ENCODE data around the gene PCDHGA3. TPM values are rescaled to one million over a fixed set of nuclear protein-coding genes. Genes with fewer than 3 reads are reported as not detected.
"Not testable (repeated sequence)": the region's sequence is repeated elsewhere in the genome, so short reads cannot be mapped to it uniquely, and the experiment has no call there.

The PCDHGA3 gene
- polyA plus RNA-seq, 2 of the 4 experiments (the other 2 are of a cell fraction) = not detected

DNA sequence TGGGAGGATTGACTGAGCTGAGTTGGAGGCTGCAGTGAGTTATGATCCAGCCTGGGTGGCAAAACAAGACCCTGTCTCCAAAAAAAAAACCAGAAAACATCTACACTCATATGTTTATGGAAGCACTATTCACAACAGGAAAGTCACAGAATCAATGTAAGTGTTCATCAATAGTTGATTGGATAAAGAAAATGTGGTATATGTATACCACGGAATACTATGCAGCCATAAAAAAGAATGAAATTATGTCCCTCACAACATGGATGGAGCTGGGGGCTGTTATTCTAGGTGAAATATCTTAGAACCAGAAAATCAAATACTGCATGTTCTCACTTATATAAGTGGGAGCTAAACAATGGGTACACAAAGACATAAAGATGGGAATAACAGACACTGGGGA lies 37.0 kb upstream of the PCDHGA3 start (continued):
- TF ChIP-seq HOXA7 (CRISPR knock-in tag; IDR thresholded peaks at IDR 0.05) (no peak), EP300 (IDR thresholded peaks at IDR 0.05) (no peak), RNF2 (IDR thresholded peaks at IDR 0.05; ENCODE audit: borderline replicate concordance, low read depth) (no peak), MAFK (IDR thresholded peaks at IDR 0.05; ENCODE audit: partially characterized antibody) (no peak)

DNA sequence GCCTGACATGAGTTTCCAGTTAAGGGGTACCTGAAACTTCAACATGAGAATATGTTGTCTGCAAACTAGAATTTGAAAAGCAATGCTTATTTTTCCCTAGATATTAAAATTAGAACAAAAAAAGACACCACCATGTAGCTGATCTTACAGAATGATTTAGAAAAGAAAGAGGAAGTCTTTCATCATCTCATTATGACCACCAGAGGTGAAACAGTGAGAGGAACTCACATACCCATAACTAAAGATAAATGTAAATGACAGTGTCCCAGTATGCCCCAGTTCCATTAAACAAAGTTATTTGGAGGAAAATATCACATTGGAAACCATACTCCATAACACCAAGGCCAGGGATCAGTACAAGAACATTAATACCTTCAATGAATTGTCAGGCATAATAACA lies 29.9 kb upstream of the PCDHGA3 start:
- FAIRE-seq (no peak), ATAC-seq (no peak), DNase-seq (ENCODE audit: low read depth in 1 of 2, low spot score in 1 of 2) (no peak)
- POLR2A ChIA-PET = no interaction called here
- H3K27ac ChIP-seq = no peak overlapping the region
- H3K4me3 ChIP-seq = no peak overlapping the region
- peaks cover 72% of the 10 kb centered on the region for H3K9me3 ChIP-seq
- CTCF ChIA-PET = no interaction called here
- no peaks in the 10 kb centered on the region for H3K4me1 ChIP-seq
- H3K4me2 ChIP-seq = no peak overlapping the region
- TF ChIP-seq KDM5A (IDR thresholded peaks at IDR 0.05) (no peak), EHF (CRISPR knock-in tag; IDR thresholded peaks at IDR 0.05) (no peak), JUNB (IDR thresholded peaks at IDR 0.05) (no peak), CBX8 (IDR thresholded peaks at IDR 0.05) (no peak), RAD21 (conservative IDR thresholded peaks at IDR 0.05 in 1 of 2, IDR thresholded peaks at IDR 0.05 in 1 of 2) (no peak), HDAC2 (IDR thresholded peaks at IDR 0.05) (no peak), ZNF302 (CRISPR knock-in tag; IDR thresholded peaks at IDR 0.05) (no peak), RARB (CRISPR knock-in tag; IDR thresholded peaks at IDR 0.05) (no peak), MAZ (IDR thresholded peaks at IDR 0.05; ENCODE audit: borderline replicate concordance, low read depth, low read length) (no peak), EHMT2 (IDR thresholded peaks at IDR 0.05; ENCODE audit: low read depth) (no peak), SREBF2 (IDR thresholded peaks at IDR 0.05) (no peak)
- TF ChIP-seq, protein P1, sequence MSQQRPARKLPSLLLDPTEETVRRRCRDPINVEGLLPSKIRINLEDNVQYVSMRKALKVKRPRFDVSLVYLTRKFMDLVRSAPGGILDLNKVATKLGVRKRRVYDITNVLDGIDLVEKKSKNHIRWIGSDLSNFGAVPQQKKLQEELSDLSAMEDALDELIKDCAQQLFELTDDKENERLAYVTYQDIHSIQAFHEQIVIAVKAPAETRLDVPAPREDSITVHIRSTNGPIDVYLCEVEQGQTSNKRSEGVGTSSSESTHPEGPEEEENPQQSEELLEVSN (IDR thresholded peaks at IDR 0.05; ENCODE audit: borderline replicate concordance, low read depth) = no peak

DNA sequence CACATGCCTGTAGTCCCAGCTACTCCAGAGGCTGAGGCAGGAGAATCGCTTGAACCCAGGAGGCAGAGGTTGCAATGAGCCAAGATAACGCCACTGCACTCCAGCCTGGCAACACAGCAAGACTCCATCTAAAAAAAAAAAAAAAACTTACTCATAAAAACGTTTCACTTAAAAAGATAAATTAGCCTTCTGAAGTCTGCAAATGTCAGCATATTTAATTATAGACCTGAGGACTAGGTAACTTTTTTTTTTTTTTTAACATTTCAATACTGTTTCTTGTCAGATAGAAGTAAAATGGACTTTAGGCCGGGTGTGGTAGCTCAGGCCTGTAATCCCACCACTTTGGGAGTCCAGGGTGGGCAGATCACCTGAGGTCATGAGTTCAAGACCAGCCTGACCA lies 26.7 kb upstream of the PCDHGA3 start:
- H3K4me1 ChIP-seq; FAIRE-seq; DNase-seq (ENCODE audit: low read depth in 1 of 2, low spot score in 1 of 2); H3K27ac ChIP-seq; H3K4me2 ChIP-seq; H3K4me3 ChIP-seq; ATAC-seq; CTCF ChIA-PET: not testable (repeated sequence)
- TF ChIP-seq MAFK (IDR thresholded peaks at IDR 0.05; ENCODE audit: partially characterized antibody) = peak; percentile 51
- POLR2A ChIA-PET = interaction anchor here (0.7 kb wide), 1 partner anchor 250 kb away, joined by 4 read pairs; no protein-coding TSS in a partner anchor
- 74% methylated on average over 4 of the region's 4 CpGs for WGBS (ENCODE audit: missing lambda C conversion rate)
- H3K9me3 ChIP-seq = peaks cover 88% of the 10 kb centered on the region

DNA sequence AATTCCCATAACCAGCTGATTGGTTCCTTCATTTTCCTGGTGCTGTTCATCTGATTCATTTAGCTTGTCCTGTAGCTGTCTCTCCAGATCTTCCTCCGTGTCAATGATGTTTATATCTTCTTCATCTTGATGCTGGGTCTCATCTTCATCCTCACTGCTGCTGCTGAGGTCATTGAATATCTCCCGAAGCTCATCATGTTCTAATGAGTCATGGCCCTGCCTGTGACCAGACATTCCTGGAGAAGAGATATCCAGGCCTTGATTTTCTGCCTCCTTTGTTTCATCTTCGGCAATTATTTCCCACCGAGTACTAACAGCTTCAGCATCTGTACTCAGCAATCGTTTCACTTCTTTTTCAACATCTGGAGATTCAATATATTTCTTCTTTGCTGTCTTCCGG lies 24.4 kb upstream of the PCDHGA3 start:
- H3K4me3 ChIP-seq = peak overlapping the region; percentile 68; the same call in 2 of the 3 replicates
- TF ChIP-seq, protein P1 (IDR thresholded peaks at IDR 0.05; ENCODE audit: borderline replicate concordance, low read depth) = no peak
- TF ChIP-seq ZNF302 (CRISPR knock-in tag; IDR thresholded peaks at IDR 0.05) = no peak
- no peak for TF ChIP-seq ZSCAN20 (CRISPR knock-in tag; IDR thresholded peaks at IDR 0.05)
- TF ChIP-seq EP300 (IDR thresholded peaks at IDR 0.05) = no peak
- TF ChIP-seq CEBPB (IDR thresholded peaks at IDR 0.05) = no peak
- TF ChIP-seq, protein P2, sequence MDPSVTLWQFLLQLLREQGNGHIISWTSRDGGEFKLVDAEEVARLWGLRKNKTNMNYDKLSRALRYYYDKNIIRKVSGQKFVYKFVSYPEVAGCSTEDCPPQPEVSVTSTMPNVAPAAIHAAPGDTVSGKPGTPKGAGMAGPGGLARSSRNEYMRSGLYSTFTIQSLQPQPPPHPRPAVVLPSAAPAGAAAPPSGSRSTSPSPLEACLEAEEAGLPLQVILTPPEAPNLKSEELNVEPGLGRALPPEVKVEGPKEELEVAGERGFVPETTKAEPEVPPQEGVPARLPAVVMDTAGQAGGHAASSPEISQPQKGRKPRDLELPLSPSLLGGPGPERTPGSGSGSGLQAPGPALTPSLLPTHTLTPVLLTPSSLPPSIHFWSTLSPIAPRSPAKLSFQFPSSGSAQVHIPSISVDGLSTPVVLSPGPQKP (IDR thresholded peaks at IDR 0.05; ENCODE audit: low read depth, low read length) = no peak
- no peak for TF ChIP-seq FOSL2 (IDR thresholded peaks at IDR 0.05)
- no peak for TF ChIP-seq FOSL2 (CRISPR knock-in tag; IDR thresholded peaks at IDR 0.05)
- ChIA-PET POLR2A (interaction anchor here (1.9 to 2.4 kb wide), 3 partner anchors 11 to 31 kb away, joined by 7 to 33 read pairs (median 15); partner anchors contain the start of genes PCDHGA1, PCDHGA2 and PCDHGB1), CTCF (interaction anchor here (1.0 to 5.1 kb wide), 16 partner anchors 8 to 245 kb away, joined by 3 to 45 read pairs (median 7); partner anchors contain the start of genes PCDHB2, PCDHB8, PCDHGA1 and PCDHGA2)
- 83% methylated on average over 6 of the region's 6 CpGs for WGBS (ENCODE audit: missing lambda C conversion rate)
- H3K4me1 ChIP-seq = no peaks in the 10 kb centered on the region
- H3K4me2 ChIP-seq = no peak overlapping the region
- ATAC-seq = no peak
- H3K27ac ChIP-seq = no peak overlapping the region
- H3K9me3 ChIP-seq = peaks cover 83% of the 10 kb centered on the region
- no peak for DNase-seq (ENCODE audit: low read depth in 1 of 2, low spot score in 1 of 2)
- no peak for FAIRE-seq

Measured in A549 (cell line).